K562 (cell line): ENCODE data around the gene PRODH2. TPM values are rescaled to one million over a fixed set of nuclear protein-coding genes. Genes with fewer than 3 reads are reported as not detected.

Experiments used
- ATAC-seq: fragments of 200-7000 bp; cut with Tn5 transposase; 3 replicates; pipeline ENCODE4 v1.9.1; 2020; ENCODE audit warnings: moderate library complexity
- BruUV-seq: library from RNA; stranded (reverse); fragments of 400-500 nt; replicated peaks from 2 replicates; lab custom pipeline; 2021; lab: Mats Ljungman, UMichigan
- CTCF ChIA-PET: fragments of 300-600 bp; formaldehyde crosslinking; extraction: SDS; loops from one replicate; lab custom pipeline; 2021; ENCODE audit warnings: low intra/inter-chr PET ratio; lab: Yijun Ruan, JAX
- POLR2A ChIA-PET: fragments of 300-600, 350-650 bp; sonication (Branson Sonifier 250); formaldehyde crosslinking; extraction: SDS; loops from one replicate; lab custom pipeline; 2021; ENCODE audit warnings: antibody characterized with exemption, inconsistent platforms; lab: Yijun Ruan, JAX
- DNase-seq, 4 experiments: peaks; one replicate each; pipeline versions ENCODE4 v3.0.0 to v3.0.0-alpha.2; 2011 to 2018; ENCODE audit warnings: low spot score in 3 of 4, mixed read lengths in 3 of 4; ENCODE audit errors: extremely low read depth in 1 of 4
- FAIRE-seq: peaks from 2 replicates; lab custom pipeline; 2011; peaks lifted over from hg19 to GRCh38; lab: Jason Lieb, UNC
- H2AFZ ChIP-seq: 2 replicates; pipeline ENCODE4 v1.6.0; 2011; ENCODE audit warnings: low read depth, low read length, control low read depth, inconsistent platforms
- H3K27ac ChIP-seq: fragments of 200-600 bp; 3 replicates; pipeline ENCODE4 v1.8.0; 2011; ENCODE audit warnings: low read depth, mild to moderate bottlenecking, control low read depth, inconsistent platforms, low read length, moderate library complexity, mixed read lengths; ENCODE audit errors: extremely low read depth
- H3K27me3 ChIP-seq, 2 experiments: fragments of 300-600 bp in 1 of 2; 2 replicates in 1 of 2; 3 replicates in 1 of 2; pipeline versions ENCODE4 v1.6.0 to v1.8.0; 2011; ENCODE audit warnings: inconsistent platforms in 2 of 2, low read length in 2 of 2, mild to moderate bottlenecking in 1 of 2, mixed read lengths in 1 of 2, moderate library complexity in 1 of 2; ENCODE audit not compliant: control insufficient read depth in 2 of 2, insufficient read depth in 2 of 2
- H3K36me3 ChIP-seq: fragments of 300-600 bp; 3 replicates; pipeline ENCODE4 v1.8.0; 2011; ENCODE audit warnings: mild to moderate bottlenecking, low read length, inconsistent platforms; ENCODE audit not compliant: control insufficient read depth, insufficient read depth
- H3K4me1 ChIP-seq, 2 experiments: fragments of 200-600 bp in 1 of 2; replicated peaks in 1 of 2; 2 replicates in 1 of 2; 3 replicates in 1 of 2; pipeline versions ENCODE4 v1.5.1 to v1.8.0; 2011; ENCODE audit warnings: inconsistent platforms in 2 of 2, low read length in 2 of 2, mild to moderate bottlenecking in 1 of 2, mixed read lengths in 1 of 2, moderate library complexity in 1 of 2; ENCODE audit not compliant: control insufficient read depth in 2 of 2, insufficient read depth in 2 of 2
- H3K4me2 ChIP-seq: 2 replicates; pipeline ENCODE4 v1.6.1; 2011; ENCODE audit warnings: low read length, control low read depth, inconsistent platforms, mixed read lengths; ENCODE audit not compliant: insufficient read depth
- H3K4me3 ChIP-seq: fragments of 200-600 bp; sonication (generic), shearing (Covaris generic); 2 replicates; pipeline ENCODE4 v1.5.1; 2016; ENCODE audit warnings: control low read depth, inconsistent platforms
- H3K79me2 ChIP-seq: fragments of 200-600 bp; 3 replicates; pipeline ENCODE4 v1.8.0; 2011; ENCODE audit warnings: low read length, inconsistent platforms; ENCODE audit not compliant: control insufficient read depth, insufficient read depth
- H3K9ac ChIP-seq, 2 experiments: 2 replicates each; pipeline versions ENCODE4 v1.6.0 to v1.6.1; 2011; ENCODE audit warnings: low read depth in 2 of 2, low read length in 2 of 2, control low read depth in 1 of 2, inconsistent platforms in 1 of 2, mild to moderate bottlenecking in 1 of 2, mixed read lengths in 1 of 2; ENCODE audit not compliant: insufficient read depth in 1 of 2
- H3K9me1 ChIP-seq: one replicate; pipeline ENCODE4 v1.6.0; 2011; ENCODE audit warnings: inconsistent platforms, mild to moderate bottlenecking, low read length, moderate library complexity; ENCODE audit not compliant: control insufficient read depth, insufficient read depth
- H3K9me3 ChIP-seq: replicated peaks from 2 replicates; pipeline ENCODE4 v1.5.1; 2011; ENCODE audit warnings: low read depth, low read length, inconsistent platforms; ENCODE audit not compliant: control insufficient read depth, insufficient read depth
- H4K20me1 ChIP-seq: replicated peaks from 2 replicates; pipeline ENCODE4 v1.6.1; 2011; ENCODE audit warnings: low read length, inconsistent platforms, mixed read lengths; ENCODE audit not compliant: control insufficient read depth, insufficient read depth
- CBX3 ChIP-seq, 2 experiments: IDR thresholded peaks; 1 replicate in 1 of 2; 2 replicates in 1 of 2; pipeline ENCODE4 v1.6.1; 2012; ENCODE audit warnings: inconsistent platforms in 2 of 2, low read length in 2 of 2, borderline replicate concordance in 1 of 2, control low read depth in 1 of 2
- EHMT2 ChIP-seq: fragments of 450-650 bp; IDR thresholded peaks from 2 replicates; pipeline ENCODE4 v1.6.1; 2018; ENCODE audit warnings: antibody characterized with exemption
- NR2F6 ChIP-seq: fragments of 450-650 bp; formaldehyde crosslinking; IDR thresholded peaks from 2 replicates; pipeline ENCODE4 v1.4.0; 2020; ENCODE audit warnings: mild to moderate bottlenecking
- RBFOX2 ChIP-seq: fragments of 200-400 bp; formaldehyde crosslinking; IDR thresholded peaks from 2 replicates; pipeline ENCODE4 v1.6.1; 2017; ENCODE audit warnings: low read depth, mild to moderate bottlenecking, low read length, moderate library complexity
- TOE1 ChIP-seq, 2 experiments: fragments of 450-650 bp in 1 of 2; sonication (generic) in 1 of 2; formaldehyde crosslinking in 1 of 2; IDR thresholded peaks; 2 replicates each; pipeline versions ENCODE4 v1.7.1 to v1.8.0; 2016 to 2022; ENCODE audit warnings: borderline replicate concordance in 2 of 2, mild to moderate bottlenecking in 2 of 2, antibody characterized with exemption in 1 of 2, inconsistent platforms in 1 of 2, low read depth in 1 of 2, missing genetic modification reagents in 1 of 2, moderate library complexity in 1 of 2
- ZC3H8 ChIP-seq: fragments of 450-650 bp; IDR thresholded peaks from 2 replicates; pipeline ENCODE4 v1.6.1; 2017
- ZNF263 ChIP-seq: sonication (generic); formaldehyde crosslinking; IDR thresholded peaks from 2 replicates; pipeline ENCODE4 v1.8.0; 2022; ENCODE audit warnings: mild to moderate bottlenecking, missing genetic modification reagents, borderline replicate concordance
- ZNF830 ChIP-seq: fragments of 250-450 bp; sonication (Bioruptor Pico); IDR thresholded peaks from 2 replicates; pipeline ENCODE4 v1.5.0; 2021; ENCODE audit warnings: mild to moderate bottlenecking
- WGBS: fragments of 100-300 bp; shearing (Covaris generic); methylation state at CpG from one replicate; pipeline ENCODE4 v1.1.6; 2016; ENCODE audit warnings: low coverage, mixed read lengths; ENCODE audit not compliant: insufficient coverage; ENCODE audit errors: missing lambda C conversion rate; 5-methylcytosine and 5-hydroxymethylcytosine counted together
- in situ Hi-C: fragments of 300-500 bp; cut with MboI; formaldehyde crosslinking; loops from 4 replicates; pipeline ENCODE4 v1.15.0; 2018; ENCODE audit warnings: inconsistent platforms, mixed read lengths
- intact Hi-C: fragments of 100-400 bp; cut with micrococcal nuclease; formaldehyde crosslinking; loops from 2 replicates; pipeline ENCODE4 v1.14.2; 2022
- polyA plus RNA-seq, 8 experiments: library from polyadenylated mRNA; depleted of rRNA in 4 of 8; stranded (reverse) in 5 of 8; unstranded in 3 of 8; fragments of >200 nt; fragmentation: Nextera tagmentation in 2 of 8; fragmentation: Illumina TruSeq in 1 of 8; extraction: Ambion mirVana in 2 of 8; extraction: Trizol in 1 of 8; gene quantifications; 2 replicates each; pipeline versions ENCODE4 v1.2.1 to v1.2.3, GENCODE V29; 2011 to 2014; ENCODE audit warnings: inconsistent platforms in 1 of 8, missing spikeins in 1 of 8
- total RNA-seq, 7 experiments: library from RNA; depleted of rRNA in 6 of 7; stranded (reverse); fragments of >200 nt in 6 of 7; fragmentation: Illumina TruSeq in 2 of 7; extraction: Trizol in 2 of 7; gene quantifications; 2 replicates each; pipeline versions ENCODE4 v1.2.1 to v1.2.3, GENCODE V29; 2011 to 2021; ENCODE audit warnings: low replicate concordance in 1 of 7
- TF ChIP-seq, protein P1 (sequence below): fragments of 450-650 bp; formaldehyde crosslinking; conservative IDR thresholded peaks from 2 replicates; pipeline ENCODE4 v1.4.0; 2022; ENCODE audit warnings: mild to moderate bottlenecking, missing genetic modification characterization

The PRODH2 gene
- total and polyA plus RNA-seq, 9 of the 15 experiments (the other 6 are each of a cell fraction or from before 2014, with no cell fraction given), result not detected

DNA sequence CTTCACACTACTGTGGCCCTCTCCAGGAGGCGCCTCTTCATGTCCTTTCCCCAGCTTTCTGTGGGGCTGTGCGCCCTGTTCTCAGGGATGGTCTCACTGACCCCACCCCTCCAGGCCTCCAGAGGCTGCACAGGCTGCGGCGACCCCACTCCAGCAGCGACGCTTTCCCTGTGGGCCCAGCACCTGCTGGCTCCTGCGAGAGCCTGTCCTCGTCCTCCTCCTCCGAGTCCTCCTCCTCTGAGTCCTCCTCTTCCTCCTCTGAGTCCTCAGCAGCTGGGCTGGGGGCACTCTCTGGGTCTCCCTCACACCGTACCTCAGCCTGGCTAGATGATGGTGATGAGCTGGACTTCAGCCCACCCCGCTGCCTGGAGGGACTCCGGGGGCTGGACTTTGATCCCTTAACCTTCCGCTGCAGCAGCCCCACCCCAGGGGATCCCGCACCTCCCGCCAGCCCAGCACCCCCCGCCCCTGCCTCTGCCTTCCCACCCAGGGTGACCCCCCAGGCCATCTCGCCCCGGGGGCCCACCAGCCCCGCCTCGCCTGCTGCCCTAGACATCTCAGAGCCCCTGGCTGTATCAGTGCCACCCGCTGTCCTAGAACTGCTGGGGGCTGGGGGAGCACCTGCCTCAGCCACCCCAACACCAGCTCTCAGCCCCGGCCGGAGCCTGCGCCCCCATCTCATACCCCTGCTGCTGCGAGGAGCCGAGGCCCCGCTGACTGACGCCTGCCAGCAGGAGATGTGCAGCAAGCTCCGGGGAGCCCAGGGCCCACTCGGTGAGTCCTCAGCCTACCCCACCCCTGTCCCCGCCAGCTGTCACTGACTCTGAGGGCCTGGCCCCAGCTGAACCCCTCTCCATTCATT, 26.1 kb downstream of the PRODH2 start:
- no peak for FAIRE-seq

DNA sequence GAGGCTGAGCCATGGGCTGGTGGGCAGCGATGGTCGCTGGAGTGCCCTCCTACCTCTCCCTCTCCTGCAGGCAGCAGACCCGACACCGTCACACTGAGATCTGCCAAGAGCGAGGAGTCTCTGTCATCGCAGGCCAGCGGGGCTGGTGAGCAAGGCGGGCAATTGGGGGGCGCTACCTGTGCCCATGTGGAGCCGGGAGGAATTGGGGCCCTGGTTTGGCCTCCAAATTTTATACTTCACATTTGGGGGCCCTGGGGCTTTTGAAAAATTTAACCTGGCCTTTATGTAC, 27.4 kb downstream of the PRODH2 start:
- 86% methylated on average over 7 of the region's 10 CpGs for WGBS
- Histone ChIP-seq H3K27ac (no peak overlapping the region), H3K4me2 (no peak overlapping the region), H3K4me1 (peaks cover 0 to 41% of the 10 kb centered on the region in 2 experiments; a peak in 1 of 5 replicates), H2AFZ (no peak overlapping the region), H3K79me2 (no peaks in the 10 kb centered on the region), H3K36me3 (peaks cover 7% of the 10 kb centered on the region; the same call in 1 of the 3 replicates), H3K27me3 (no peaks in the 10 kb centered on the region), H3K9ac (no peak overlapping the region), H3K4me3 (no peak overlapping the region), H3K9me3 (no peaks in the 10 kb centered on the region), H3K9me1 (no peaks in the 10 kb centered on the region), H4K20me1 (no peaks in the 10 kb centered on the region)
- BruUV-seq, result no TSS peak
- POLR2A ChIA-PET, result interaction anchor here (0.6 kb wide), 1 partner anchor 90 kb away, joined by 3 read pairs; no protein-coding TSS in a partner anchor
- CTCF ChIA-PET, result no interaction called here
- no peak for TF ChIP-seq ZC3H8
- TF ChIP-seq RBFOX2, result peak; percentile 2; the same call in 1 of the 2 replicates
- TF ChIP-seq, protein P1, sequence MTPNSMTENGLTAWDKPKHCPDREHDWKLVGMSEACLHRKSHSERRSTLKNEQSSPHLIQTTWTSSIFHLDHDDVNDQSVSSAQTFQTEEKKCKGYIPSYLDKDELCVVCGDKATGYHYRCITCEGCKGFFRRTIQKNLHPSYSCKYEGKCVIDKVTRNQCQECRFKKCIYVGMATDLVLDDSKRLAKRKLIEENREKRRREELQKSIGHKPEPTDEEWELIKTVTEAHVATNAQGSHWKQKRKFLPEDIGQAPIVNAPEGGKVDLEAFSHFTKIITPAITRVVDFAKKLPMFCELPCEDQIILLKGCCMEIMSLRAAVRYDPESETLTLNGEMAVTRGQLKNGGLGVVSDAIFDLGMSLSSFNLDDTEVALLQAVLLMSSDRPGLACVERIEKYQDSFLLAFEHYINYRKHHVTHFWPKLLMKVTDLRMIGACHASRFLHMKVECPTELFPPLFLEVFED (CRISPR knock-in tag), result no peak
- in situ Hi-C loops, result no loop called here
- FAIRE-seq (no peak), ATAC-seq (no peak), DNase-seq (no peak)
- intact Hi-C loops, result no loop called here

More for the DNA sequence above, 26.1 kb downstream of the PRODH2 start:
- TF ChIP-seq EHMT2 (no peak), CBX3 (IDR thresholded peaks at IDR 0.05; ENCODE audit: borderline replicate concordance in 1 of 2, low read length in 2 of 2) (no peak), TOE1 (IDR thresholded peaks at IDR 0.05; ENCODE audit: borderline replicate concordance) (no peak), TOE1 (CRISPR knock-in tag; IDR thresholded peaks at IDR 0.05; ENCODE audit: borderline replicate concordance, low read depth) (no peak), ZNF263 (CRISPR knock-in tag) (peak; percentile 79), ZNF830 (CRISPR knock-in tag) (no peak), NR2F6 (CRISPR knock-in tag) (no peak), RBFOX2 (0 out of 2 replicates have a peak, but pooled peaks have one; percentile 18)
- TF ChIP-seq, all 486 proteins: peak for 2
- H2AFZ ChIP-seq, result no peak overlapping the region
- H3K27me3 ChIP-seq, result no peaks in the 10 kb centered on the region
- no peak for DNase-seq
- POLR2A ChIA-PET, result interaction anchor here (0.5 kb wide), 1 partner anchor 38 kb away, joined by 4 read pairs; the partner anchor contains the start of gene LIN37
- H3K79me2 ChIP-seq, result no peaks in the 10 kb centered on the region
- no peaks in the 10 kb centered on the region for H4K20me1 ChIP-seq
- WGBS, result 74% methylated on average over 22 of the region's 31 CpGs
- peaks cover 0 to 50% of the 10 kb centered on the region in 2 experiments; a peak in 2 of 5 replicates for H3K4me1 ChIP-seq
- H3K27ac ChIP-seq, result no peak overlapping the region
- H3K9me1 ChIP-seq, result no peaks in the 10 kb centered on the region
- CTCF ChIA-PET, result no interaction called here
- H3K9ac ChIP-seq, result peak overlapping the region in 1 of 2 experiments; percentile 13; a peak in 1 of 4 replicates
- H3K36me3 ChIP-seq, result peaks cover 6% of the 10 kb centered on the region; the same call in 1 of the 3 replicates
- intact Hi-C loops, result no loop called here
- H3K9me3 ChIP-seq, result no peaks in the 10 kb centered on the region
- no peak for ATAC-seq
- H3K4me3 ChIP-seq, result no peak overlapping the region
- in situ Hi-C loops, result no loop called here
- BruUV-seq, result no TSS peak
- no peak overlapping the region for H3K4me2 ChIP-seq
